Measurements from ENCODE around the gene POT1.

Gene POT1

DNA sequence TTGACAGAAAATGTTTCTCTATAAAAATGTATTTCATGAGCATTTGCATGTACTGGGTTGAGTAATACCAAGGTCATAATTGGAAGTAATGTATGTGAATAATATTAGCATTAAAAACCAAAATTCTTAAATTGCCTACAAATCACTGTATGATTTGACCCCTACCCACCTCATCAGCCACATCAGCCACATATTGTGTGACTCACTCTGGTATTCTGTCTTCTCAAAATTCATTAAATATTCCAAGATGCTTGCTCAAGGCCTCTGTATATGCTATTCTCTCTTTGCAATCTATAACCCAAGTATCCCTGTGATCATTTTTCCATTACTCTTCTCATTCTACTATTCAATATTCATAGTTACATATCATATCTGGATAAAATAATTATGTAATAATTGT is 21.4 kb downstream of the POT1 start:
- DNase-seq = no peak

DNA sequence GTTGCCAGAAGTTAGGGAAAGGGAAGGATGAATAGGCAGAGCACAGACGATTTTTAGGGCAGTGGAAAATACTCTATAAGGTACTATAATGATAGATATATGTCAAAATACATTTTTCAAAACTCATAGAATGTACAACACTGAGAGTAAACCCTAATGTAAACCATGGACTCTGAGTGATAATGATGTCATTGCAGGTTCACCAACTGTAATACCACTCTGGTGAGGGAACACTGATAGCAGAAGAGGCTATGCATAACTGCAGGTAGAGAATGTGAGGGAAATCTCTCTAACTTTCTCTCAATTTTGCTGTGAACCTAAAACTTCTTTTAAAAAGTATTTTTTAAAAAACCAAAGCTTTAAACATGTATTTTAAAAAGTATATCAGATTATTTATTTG is 22.1 kb downstream of the POT1 start:
- no peak for DNase-seq

DNA sequence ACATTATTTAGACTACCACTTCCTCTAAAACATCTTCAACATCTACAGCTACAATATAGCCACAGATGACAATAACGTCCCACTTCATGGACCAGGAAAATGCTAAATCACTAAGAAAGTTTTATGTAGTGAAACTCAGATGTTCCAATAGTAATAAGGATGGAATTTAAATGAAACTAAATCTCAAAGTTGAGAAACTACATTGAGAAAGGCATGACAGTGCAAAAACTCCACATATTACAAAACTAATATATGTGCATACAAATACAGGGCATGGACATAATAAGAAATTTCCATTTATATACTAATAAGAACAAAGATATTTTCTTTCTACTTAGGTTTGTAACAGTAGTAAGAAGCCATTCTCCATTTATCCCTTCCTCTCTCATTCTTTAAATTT is 31.1 kb downstream of the POT1 start:
- DNase-seq = no peak

DNA sequence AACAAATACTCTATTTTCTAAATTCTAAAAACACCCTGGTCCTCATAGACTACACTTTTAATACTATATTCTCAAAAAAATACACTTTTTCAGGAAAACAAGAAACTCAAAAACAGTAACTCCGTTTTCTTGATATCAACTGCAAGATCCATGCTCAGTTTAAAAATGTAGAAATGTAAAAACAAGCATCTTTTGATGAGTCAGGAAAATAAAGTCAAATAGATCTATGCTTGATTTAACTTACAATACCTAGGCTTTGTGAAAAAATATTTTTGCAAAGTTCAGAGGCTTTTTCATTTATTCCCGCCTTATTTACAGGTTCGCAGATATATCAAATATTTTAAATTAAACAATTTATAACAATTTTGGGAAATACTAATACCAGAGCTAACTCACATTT is 33.6 kb downstream of the POT1 start:
- no peak for DNase-seq

DNA sequence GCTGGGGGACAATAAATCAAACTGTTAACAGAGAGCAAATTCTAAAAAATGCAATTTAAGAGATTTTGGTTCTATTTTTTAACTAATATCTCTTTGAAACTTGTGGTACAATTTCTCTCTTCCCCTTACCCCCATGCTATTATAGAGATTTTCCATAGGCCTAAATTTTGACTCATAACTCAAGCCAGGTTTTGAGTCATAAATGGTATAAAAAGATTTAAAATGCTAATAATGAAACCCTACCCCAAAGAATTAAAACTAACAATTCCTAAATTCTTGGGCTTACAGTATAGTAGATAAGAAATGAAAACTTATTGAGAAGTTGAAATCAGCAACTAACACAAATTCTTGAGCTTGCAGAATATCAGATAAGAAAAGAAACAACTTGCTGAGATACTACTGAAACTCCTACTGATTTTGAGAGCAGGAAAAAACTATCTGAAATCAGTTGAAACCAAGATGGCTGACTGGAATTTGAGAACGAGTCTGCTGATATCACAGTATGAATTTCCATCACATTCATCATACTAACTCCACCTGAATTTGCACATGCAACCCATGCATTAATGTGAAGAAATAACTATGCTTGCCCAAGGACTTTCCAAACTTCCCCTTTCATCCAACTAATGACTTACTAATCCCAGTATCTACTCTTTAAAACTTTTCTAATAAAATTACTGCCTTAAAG is 36.3 kb downstream of the POT1 start:
- no peak for DNase-seq

DNA sequence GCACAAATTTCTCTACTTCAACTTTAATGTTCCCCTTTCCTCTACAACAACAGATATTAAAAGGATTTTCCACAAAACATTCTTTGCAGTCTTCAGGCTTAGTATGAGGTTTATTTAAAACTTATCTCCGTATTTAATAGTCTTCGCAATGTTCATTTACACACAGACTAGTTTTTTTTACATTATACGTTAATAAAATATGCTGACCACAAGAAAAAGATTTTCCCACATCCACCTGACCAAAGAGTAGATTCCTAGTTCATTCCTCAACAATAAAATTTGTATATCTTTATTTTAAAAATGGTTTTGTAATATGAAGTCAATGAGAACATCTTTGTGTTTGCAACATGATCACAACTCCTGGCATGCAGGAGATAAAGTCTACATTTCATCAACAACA is 42.4 kb downstream of the POT1 start:
- no peak for DNase-seq

DNA sequence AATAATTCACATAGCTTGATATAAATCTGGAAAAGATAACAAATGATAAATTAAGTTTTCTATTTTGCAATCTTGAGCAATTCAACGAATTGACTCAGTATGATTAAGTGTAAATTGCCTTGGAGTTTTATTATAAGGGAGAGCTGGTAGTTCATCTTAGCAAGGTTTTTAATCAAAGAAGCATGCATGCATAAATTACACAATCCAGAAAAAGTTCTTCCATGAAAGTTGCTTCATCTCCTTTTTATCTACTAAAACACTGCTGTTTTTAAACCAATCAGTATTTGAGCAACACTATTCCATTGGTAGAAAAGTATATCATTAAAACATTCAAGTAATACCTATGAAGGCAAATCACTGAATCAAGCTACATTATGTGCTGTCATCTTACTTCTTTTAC is 47.6 kb downstream of the POT1 start:
- DNase-seq = no peak

DNA sequence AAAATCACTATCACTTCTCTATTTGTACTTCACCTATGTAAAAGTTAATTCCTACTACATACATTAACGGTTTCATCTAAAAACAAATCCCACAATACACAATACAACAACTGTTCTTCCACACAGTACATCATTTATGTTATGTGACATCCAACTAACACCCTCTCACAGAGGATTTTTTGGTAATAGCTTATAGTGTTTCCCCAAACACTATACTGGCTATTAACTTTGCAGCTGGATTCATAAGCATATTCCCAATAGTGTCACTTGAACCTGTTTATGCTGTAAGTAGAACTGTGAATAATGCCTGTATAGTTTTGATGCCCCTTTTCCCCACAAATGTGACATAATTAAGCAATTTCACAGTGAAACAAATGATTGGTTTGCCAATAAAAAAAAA is 49.9 kb downstream of the POT1 start:
- no peak for DNase-seq

DNA sequence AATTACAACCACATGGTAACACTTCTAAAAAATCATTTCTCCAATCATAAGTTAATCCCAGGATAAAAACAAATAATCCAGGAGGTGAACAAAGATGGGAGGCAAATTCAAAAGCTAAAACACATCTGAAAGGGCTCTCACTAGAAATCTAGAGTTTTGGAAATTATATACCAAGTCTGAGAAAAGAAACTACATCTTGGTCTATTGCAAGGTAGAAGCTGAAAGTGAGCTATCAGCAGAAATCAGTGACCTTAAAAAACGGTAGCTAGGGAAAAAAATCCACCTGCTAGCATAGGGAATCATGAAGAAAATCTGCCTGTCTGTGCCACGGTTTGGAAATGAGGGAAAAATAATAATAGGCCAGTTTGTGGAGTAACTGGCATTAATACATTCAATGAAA is 50.5 kb downstream of the POT1 start:
- DNase-seq = no peak

DNA sequence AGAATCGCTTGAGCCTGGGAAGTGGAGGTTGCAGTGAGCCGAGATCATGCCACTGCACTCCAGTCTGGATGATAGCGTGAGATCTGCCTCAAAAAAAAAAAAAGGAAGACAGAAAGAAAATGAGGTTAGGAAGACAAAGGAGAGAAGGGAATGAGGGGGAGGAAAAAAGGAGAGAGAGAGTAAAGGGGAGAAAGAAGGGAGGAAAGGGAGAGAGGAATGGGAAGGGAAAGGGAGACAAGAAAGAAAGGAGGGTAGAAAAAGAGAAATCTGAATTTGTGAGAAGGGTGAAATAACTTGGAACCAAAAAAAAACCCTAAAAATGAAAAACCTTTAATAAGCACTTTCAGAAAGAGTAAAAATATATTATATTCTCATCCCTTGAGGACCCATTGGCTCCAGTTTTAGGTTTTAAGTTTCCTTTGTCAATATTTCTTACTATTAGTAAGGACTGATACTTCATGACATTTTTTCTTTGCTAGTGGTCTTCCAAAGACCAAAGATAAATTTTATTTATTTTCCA is 54.9 kb downstream of the POT1 start:
- DNase-seq = no peak

DNA sequence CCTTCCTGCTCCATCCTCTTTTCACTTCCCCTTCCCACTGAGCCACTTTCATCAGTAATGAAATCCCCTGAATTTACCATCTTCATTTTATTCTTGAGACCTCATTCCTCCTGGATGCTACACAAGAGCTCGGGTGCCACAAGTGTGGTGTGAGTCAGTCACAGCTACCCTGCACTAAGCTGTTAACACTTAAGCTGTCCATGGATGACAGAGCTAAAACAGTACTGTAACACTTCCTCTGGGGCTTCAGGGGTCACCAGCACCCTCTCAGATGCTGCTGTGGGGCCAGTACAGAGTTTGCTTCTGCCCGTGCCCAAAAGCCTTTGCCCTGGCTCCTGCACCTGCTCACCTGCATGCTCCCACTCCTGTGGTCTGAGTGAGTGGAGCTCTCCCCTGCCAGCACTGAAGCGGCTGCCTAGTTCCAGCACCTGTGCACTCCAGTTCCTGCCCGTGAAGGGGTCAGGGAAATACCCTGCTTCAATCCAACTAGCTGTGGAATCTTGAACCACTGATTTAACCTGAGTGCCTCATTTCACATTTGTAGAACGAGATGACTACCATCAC is 71.9 kb downstream of the POT1 start:
- DNase-seq = no peak

DNA sequence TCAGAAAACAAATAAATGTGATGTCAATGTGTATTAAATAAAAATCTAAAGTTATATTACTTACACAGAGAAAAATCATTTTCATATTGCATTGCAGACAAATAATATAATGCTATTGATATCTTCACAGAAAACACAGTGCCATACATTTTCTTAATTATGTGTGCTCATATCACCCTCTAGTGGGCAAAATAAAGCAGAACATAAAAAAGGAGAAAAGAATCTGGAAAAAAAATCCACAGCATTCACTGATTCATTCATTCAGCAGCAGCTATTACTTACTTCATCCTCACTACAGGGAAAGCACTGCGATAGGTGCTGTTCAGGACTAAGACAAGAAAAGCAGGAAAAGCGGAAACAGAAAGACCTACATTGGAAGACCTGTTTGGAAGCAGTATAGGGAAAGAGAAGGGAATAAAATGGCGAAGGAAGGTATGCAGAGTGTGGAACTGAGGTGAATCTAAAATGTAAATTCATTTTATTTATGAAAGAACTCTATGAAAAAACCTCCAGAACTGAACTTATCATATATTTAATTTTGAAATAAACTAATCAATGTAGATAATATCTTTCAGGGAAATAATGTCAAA is 73.2 kb downstream of the POT1 start:
- no peak for DNase-seq

DNA sequence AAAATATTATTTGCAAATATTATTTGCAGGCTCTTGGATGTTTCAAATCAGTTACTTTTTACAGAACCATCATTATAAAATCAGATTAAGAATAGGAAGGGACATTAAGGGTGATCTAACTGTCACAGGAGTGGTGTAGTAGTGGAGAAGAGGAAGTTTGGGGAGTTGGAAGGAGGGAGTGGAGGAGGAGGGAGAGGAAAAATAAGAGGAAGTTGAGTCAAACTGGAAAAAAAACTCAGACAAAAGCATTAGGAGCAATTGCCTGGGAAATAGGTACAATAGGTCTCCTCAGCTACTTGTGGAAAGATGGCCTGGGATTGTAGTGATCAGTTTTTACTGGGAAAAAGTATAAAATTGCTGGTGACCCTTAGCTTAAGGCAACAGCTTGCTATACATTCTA is 86.3 kb downstream of the POT1 start:
- no peak for DNase-seq

DNA sequence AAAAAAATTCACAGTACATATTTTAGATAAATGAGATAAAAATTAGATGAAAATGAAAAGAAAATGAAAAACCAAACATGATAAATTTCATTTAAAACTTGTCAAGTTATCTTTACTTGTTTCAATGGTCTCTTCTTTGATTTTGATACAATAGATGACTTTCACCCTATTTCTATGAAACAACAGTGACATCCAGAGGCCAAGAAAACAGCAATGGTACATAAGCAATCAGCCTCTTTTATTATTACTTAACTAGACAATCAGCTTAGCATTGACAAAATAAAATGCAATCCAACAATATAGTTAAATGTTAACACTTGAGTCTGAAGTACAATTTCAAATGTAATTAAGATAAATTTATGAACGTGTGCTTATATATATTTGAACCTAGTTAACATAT is 89.2 kb downstream of the POT1 start:
- DNase-seq = no peak

DNA sequence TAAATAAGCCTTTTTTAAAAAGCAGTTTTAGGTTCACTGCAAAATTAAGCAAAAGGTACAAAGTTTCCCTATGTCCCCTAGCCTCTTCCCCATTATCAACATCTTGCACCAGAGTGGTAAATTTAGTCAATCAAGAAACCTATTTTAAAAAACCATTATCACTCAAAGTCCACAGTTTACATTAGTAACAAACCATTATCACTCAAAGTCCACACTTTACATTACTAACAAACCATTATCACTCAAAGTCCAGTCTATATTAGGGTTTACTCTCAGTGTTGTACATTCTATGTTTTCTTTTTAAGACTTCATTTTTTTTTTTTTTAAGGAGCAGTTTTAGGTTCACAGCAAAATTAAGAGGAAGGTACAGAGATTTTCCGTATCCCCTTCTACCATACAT is 89.9 kb downstream of the POT1 start:
- no peak for DNase-seq

DNA sequence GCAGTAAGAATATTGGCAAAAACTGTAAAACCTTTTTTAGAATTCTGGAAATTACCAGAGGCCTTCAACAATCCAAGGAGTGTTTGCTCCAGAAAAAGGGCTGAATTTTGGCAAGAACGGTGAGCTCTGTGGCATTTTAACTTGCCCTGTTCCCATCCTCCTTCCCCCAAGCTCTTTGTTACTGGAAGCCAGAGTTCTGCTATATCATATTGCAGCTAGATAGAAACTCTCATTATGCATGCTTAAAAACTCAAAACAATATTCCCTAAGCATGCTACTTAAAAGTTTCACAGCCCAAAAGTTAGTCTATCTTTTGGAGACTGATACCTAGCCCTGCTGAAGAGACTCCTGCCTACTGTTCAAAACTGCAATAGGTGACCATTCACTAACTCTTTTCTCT is 93.5 kb downstream of the POT1 start:
- DNase-seq = no peak

DNA sequence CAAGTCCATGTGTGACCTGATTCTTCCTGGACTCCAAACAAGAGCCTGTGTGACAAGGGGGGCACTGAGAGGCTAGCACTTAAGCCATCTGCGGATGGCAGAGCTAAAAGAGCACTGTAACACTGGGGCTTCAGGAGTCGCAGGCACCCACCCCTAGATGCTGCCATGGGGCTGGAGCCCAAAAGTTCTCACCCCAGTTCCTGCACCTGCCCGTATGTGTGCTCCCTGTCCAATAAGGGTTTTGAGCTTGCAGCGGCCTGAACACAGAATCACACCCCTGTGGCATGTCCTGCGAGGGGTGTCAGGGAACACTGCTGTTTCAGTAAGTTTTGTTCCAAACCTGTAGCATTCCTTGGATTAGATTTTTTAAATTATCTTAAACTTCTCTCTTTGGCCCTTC is 110.8 kb downstream of the POT1 start:
- DNase-seq = no peak

DNA sequence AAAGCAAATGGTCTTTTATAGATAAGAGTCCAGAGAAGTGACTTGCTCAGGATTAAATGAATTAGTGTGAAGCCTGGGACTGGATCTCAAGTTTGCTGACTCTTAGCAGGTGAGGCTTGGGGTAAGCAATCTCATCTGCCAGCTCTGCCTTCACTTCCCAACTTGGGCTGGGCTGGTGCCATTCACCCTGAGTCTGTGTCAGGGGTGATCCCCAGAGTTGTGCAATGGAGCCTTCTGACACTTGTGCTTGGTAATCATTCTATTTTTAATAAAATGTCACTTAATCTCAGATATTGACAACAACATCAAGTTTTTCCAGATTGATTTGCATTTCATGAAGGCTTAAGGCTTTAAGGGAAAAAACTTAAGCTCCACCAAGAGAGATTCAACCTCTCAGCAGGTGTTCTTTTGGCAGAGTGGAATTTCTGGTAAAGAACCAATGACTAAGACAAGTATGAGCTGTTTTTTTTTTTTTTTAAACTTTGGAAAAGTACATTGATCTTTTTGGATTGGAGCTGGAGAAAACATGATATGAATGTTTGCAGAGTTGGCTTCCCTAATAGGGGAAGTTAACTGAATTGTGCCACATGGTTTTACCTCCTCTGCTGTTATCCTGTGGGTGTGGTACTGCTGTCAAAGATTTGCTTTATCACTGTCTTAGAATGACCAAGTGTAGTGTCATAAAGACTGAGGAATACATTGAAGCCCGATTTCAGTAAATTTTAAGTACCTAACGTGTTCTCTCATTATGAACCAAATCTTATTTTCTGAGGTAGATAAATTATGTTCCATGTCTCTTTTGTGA is 115.4 kb downstream of the POT1 start:
- DNase-seq = no peak

DNA sequence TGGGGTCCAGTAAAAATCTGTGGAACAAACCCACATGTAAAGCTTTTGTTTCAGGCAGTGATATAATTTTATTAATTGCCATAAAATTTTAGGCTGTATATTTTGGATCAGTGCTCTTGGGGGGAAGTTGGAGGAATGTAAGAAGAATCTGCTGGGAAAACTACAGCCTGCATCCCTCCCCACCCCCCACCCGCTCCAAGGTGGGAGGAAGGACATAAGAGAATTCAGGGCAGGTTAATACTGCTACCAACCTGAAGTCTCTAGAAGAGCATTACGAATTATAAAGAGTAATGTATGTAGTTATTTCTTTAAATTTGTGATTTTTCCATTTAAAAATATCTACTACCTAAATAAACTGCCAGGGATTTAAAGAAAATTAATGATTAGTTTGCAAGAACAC is 116.9 kb downstream of the POT1 start:
- DNase-seq = no peak

DNA sequence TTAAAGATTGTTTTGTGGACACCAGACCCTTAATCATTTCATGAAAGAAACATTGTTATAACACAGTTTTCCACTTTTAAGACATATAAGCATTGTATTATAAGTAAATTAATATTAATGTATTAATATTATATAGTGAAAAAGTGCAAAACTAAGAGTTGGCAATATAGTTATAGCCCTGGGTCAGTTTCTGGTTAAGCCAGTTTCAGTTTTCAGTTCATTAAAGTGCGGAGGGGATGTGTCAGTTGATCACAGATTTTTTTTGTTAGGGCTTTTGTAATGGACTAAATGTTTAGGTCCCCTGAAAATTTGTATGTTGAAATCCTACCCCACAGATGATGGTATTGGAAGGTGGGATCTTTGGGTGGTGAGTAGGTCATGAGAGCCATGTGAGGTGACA is 118.3 kb downstream of the POT1 start:
- DNase-seq = no peak

DNA sequence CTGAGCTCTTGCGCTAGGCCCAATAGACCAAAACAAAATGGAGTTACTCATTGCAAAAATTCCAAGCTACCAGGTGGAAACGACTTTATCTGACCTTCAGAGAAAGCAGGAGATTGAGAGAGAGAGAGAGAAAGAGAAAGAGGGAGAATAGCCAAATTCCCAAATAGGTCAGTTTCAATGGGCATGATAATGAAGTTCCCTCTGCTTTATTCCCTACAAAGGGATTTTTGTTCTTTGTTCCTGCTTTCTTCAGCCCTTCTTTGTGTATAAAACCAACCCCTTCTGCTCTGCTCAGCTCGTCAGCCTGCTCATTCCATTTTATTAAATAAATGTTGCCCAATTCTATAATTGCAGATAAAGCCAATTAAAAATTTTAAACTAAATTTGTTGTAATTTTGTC is 119.0 kb downstream of the POT1 start:
- no peak for DNase-seq

DNA sequence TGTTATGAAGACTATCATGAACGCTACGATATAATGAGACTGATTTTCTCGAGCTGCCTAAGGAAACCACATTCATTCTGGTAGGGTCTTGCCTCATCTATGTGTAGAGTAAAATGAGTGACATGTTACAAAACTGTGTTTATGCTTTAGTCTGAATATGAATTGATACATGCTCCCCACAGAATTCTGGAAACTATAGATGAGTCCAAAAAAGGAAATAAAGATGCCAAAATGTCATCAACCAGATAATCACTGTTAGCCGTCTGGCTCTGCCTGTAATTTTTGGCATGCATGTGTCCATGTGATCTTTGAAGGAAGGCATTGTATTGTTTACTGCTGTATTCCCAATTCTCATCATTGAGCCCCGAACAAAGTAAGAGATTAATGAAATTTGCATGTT is 121.4 kb downstream of the POT1 start:
- no peak for DNase-seq

DNA sequence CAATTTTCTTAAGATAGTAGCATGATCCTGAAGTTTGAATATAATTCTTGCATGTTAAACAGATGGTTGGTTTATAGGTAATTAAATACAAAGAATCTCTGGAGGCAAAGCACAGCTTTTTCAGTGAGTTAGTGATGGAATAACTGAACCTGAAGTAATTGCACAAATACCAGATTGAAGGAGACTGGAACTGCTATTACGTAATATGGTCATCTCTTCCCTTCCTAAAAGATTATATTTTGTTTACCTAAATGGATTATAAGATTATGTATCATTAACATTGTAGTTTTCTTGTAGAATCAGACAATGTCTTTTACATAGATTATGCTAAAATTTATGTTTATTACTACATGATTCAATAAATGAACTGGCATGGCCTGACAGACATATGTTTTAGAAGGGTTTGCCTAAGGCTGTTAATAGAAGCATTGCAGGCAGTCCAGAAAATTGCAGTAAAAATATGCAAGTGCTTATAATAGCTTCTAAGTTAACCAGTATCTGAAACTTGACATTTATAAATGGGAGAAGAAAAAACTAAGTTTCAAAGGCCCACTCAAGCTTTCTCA is 128.2 kb downstream of the POT1 start:
- no peak for DNase-seq

DNA sequence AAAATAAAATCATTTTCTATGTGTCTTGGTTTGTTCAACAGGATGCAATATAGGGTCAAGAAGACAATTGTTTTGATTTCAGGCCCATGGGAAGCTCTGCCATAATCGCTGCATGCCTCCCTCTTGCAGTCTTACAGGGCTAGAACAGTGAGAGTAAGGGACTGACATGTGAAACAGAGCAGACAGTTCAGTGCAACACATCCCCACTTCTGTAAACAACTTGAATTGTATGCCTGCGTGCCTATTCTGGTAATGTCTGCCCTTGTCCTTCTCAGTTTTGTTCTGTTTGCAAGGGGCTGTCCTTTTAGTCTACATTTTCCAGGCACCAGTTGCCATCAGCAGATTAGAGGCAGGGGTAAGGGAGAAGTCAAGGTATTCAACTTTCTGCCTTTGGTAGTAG is 129.2 kb downstream of the POT1 start:
- no peak for DNase-seq
